ENCODE data around the gene DOCK2.

DNA sequence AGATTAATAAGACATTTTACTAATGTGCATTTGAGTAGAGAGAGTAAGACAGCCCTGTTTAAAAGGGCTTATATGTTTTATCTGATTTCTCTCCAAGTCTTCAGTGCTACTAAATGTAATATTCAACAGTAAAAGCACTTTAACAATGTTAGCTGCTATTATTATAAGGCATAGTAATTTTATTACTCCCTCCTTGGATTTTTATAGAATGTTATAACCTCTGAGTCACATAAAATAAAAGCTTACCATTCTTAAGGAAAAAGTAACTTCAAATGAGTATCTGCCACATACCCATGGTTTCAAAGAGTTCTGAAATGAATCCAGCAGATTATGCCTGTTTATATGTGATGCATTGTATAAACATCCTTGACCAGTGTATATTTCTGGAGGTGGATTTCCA lies 34.5 kb upstream of the DOCK2 start:
- TF ChIP-seq, protein P1, sequence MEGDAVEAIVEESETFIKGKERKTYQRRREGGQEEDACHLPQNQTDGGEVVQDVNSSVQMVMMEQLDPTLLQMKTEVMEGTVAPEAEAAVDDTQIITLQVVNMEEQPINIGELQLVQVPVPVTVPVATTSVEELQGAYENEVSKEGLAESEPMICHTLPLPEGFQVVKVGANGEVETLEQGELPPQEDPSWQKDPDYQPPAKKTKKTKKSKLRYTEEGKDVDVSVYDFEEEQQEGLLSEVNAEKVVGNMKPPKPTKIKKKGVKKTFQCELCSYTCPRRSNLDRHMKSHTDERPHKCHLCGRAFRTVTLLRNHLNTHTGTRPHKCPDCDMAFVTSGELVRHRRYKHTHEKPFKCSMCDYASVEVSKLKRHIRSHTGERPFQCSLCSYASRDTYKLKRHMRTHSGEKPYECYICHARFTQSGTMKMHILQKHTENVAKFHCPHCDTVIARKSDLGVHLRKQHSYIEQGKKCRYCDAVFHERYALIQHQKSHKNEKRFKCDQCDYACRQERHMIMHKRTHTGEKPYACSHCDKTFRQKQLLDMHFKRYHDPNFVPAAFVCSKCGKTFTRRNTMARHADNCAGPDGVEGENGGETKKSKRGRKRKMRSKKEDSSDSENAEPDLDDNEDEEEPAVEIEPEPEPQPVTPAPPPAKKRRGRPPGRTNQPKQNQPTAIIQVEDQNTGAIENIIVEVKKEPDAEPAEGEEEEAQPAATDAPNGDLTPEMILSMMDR (IDR thresholded peaks at IDR 0.05), result no peak
- no peak for TF ChIP-seq POLR2A (IDR thresholded peaks at IDR 0.05)

Data from lower leg skin (tissue), 3 donors.